Measurements from ENCODE around the gene TBCE. TPM values are rescaled to one million over a fixed set of nuclear protein-coding genes. Genes with fewer than 3 reads are reported as not detected.

TBCE gene
- total RNA-seq = 18.2 and 31.4 TPM in 2 replicates
- 32.0 and 46.9 TPM in 2 replicates for polyA plus RNA-seq
- 34.6 and 42.3 TPM in 2 replicates for polyA plus RNA-seq (2012)
- 1.3 and 4.4 TPM in 2 replicates for polyA minus RNA-seq (ENCODE audit: low replicate concordance)

- Histone ChIP-seq H4K20me1 (ENCODE audit: control insufficient read depth, extremely low read depth, insufficient read depth, low read length) (no peaks in the 10 kb centered on the region), H3K4me2 (ENCODE audit: extremely low read depth, insufficient read depth, low read length) (peak within 1 kb of the TSS; percentile 81), H3K27ac (ENCODE audit: insufficient read depth, low read length) (peak within 1 kb of the TSS; percentile 80), H3K79me2 (ENCODE audit: control insufficient read depth, insufficient read depth, low read length) (peaks cover 20% of the 10 kb centered on the region), H3K9ac (ENCODE audit: insufficient read depth, low read length) (peak within 1 kb of the TSS; percentile 74), H3K4me3 (replicated peaks in 1 of 4; ENCODE audit: control extremely low read depth in 1 of 4, insufficient read depth in 1 of 4, low read depth in 3 of 4, low read length in 4 of 4) (peak within 1 kb of the TSS; percentile 71 to 92 (median 82)), H3K4me1 (ENCODE audit: control insufficient read depth, extremely low read depth, insufficient read depth, low read length) (no peaks in the 10 kb centered on the region), H3K36me3 (ENCODE audit: control insufficient read depth, insufficient read depth, low read length) (no peaks in the 10 kb centered on the region), H3K9me3 (ENCODE audit: control insufficient read depth, insufficient read depth, low read depth, low read length) (no peaks in the 10 kb centered on the region), H3K27me3 (ENCODE audit: control insufficient read depth, insufficient read depth, low read length) (no peaks in the 10 kb centered on the region), H2AFZ (ENCODE audit: low read length) (peak within 1 kb of the TSS; percentile 96)
- peak; percentile 97 for DNase-seq (ENCODE audit: low read depth in 2 of 2)
- no peak for TF ChIP-seq EZH2 (IDR thresholded peaks at IDR 0.05; ENCODE audit: low read length, missing control alignments)
- TF ChIP-seq, protein P1, sequence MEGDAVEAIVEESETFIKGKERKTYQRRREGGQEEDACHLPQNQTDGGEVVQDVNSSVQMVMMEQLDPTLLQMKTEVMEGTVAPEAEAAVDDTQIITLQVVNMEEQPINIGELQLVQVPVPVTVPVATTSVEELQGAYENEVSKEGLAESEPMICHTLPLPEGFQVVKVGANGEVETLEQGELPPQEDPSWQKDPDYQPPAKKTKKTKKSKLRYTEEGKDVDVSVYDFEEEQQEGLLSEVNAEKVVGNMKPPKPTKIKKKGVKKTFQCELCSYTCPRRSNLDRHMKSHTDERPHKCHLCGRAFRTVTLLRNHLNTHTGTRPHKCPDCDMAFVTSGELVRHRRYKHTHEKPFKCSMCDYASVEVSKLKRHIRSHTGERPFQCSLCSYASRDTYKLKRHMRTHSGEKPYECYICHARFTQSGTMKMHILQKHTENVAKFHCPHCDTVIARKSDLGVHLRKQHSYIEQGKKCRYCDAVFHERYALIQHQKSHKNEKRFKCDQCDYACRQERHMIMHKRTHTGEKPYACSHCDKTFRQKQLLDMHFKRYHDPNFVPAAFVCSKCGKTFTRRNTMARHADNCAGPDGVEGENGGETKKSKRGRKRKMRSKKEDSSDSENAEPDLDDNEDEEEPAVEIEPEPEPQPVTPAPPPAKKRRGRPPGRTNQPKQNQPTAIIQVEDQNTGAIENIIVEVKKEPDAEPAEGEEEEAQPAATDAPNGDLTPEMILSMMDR (conservative IDR thresholded peaks at IDR 0.05 in 1 of 2, IDR thresholded peaks at IDR 0.05 in 1 of 2; ENCODE audit: low read depth in 1 of 2, low read length in 2 of 2) = peak in 1 of 2 donors; percentile 10
These were observed at the start of gene TBCE for GRCh38 chr1:235367000-235367908. Gene TBCE, plus strand, starts transcription at chr1:235367427. Its CDS starts 12,623 bp downstream, at chr1:235380050.

DNA sequence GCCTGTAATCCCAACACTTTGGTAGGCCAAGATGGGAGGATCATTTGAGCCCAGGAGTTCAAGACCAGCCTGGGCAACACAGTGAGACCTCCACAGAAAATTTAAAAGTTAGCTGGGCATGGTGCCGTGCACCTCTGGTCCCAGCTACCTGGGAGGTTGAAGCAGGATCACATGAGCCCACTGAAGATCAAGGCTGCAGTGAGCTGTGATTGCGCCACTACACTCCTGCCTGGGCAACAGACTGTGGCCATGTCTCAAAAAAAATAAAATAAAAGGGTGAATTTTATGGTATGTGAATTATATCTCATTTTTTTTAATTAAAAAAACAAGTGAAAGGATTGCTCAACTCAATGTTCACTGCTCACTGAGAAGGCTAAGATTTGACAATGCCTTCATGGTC, 48.0 kb upstream of the TBCE start:
- Histone ChIP-seq H3K79me2 (ENCODE audit: control insufficient read depth, insufficient read depth, low read length) (peaks cover 90% of the 10 kb centered on the region), H2AFZ (ENCODE audit: low read length) (no peak overlapping the region), H3K9me3 (ENCODE audit: control insufficient read depth, insufficient read depth, low read depth, low read length) (no peaks in the 10 kb centered on the region), H3K36me3 (ENCODE audit: control insufficient read depth, insufficient read depth, low read length) (no peaks in the 10 kb centered on the region), H3K9ac (ENCODE audit: insufficient read depth, low read length) (no peak overlapping the region), H3K4me3 (replicated peaks in 1 of 4; ENCODE audit: control extremely low read depth in 1 of 4, insufficient read depth in 1 of 4, low read depth in 3 of 4, low read length in 4 of 4) (no peak overlapping the region), H3K27me3 (ENCODE audit: control insufficient read depth, insufficient read depth, low read length) (no peaks in the 10 kb centered on the region), H4K20me1 (ENCODE audit: control insufficient read depth, extremely low read depth, insufficient read depth, low read length) (peaks cover under 1% of the 10 kb centered on the region), H3K27ac (ENCODE audit: insufficient read depth, low read length) (no peak overlapping the region), H3K4me2 (ENCODE audit: extremely low read depth, insufficient read depth, low read length) (no peak overlapping the region), H3K4me1 (ENCODE audit: control insufficient read depth, extremely low read depth, insufficient read depth, low read length) (no peaks in the 10 kb centered on the region)
- TF ChIP-seq, protein P1 (conservative IDR thresholded peaks at IDR 0.05 in 1 of 2, IDR thresholded peaks at IDR 0.05 in 1 of 2; ENCODE audit: low read depth in 1 of 2, low read length in 2 of 2) = no peak
- TF ChIP-seq EZH2 (IDR thresholded peaks at IDR 0.05; ENCODE audit: low read length, missing control alignments) = no peak
- no peak for DNase-seq (ENCODE audit: low read depth in 2 of 2)

GRCh38 chr1:235320521-235321179, 46.6 kb upstream of the TBCE start:
- no peak overlapping the region for H3K27ac ChIP-seq (ENCODE audit: insufficient read depth, low read length)
- H2AFZ ChIP-seq (ENCODE audit: low read length) = no peak overlapping the region
- no peaks in the 10 kb centered on the region for H4K20me1 ChIP-seq (ENCODE audit: control insufficient read depth, extremely low read depth, insufficient read depth, low read length)
- TF ChIP-seq, protein P1 (conservative IDR thresholded peaks at IDR 0.05 in 1 of 2, IDR thresholded peaks at IDR 0.05 in 1 of 2; ENCODE audit: low read depth in 1 of 2, low read length in 2 of 2) = no peak
- no peak for TF ChIP-seq EZH2 (IDR thresholded peaks at IDR 0.05; ENCODE audit: low read length, missing control alignments)
- no peaks in the 10 kb centered on the region for H3K9me3 ChIP-seq (ENCODE audit: control insufficient read depth, insufficient read depth, low read depth, low read length)
- H3K4me2 ChIP-seq (ENCODE audit: extremely low read depth, insufficient read depth, low read length) = no peak overlapping the region
- H3K36me3 ChIP-seq (ENCODE audit: control insufficient read depth, insufficient read depth, low read length) = no peaks in the 10 kb centered on the region
- H3K9ac ChIP-seq (ENCODE audit: insufficient read depth, low read length) = no peak overlapping the region
- no peak for DNase-seq (ENCODE audit: low read depth in 2 of 2)
- H3K79me2 ChIP-seq (ENCODE audit: control insufficient read depth, insufficient read depth, low read length) = peaks cover 92% of the 10 kb centered on the region
- no peaks in the 10 kb centered on the region for H3K27me3 ChIP-seq (ENCODE audit: control insufficient read depth, insufficient read depth, low read length)
- no peak overlapping the region for H3K4me3 ChIP-seq (replicated peaks in 1 of 4; ENCODE audit: control extremely low read depth in 1 of 4, insufficient read depth in 1 of 4, low read depth in 3 of 4, low read length in 4 of 4)
- no peaks in the 10 kb centered on the region for H3K4me1 ChIP-seq (ENCODE audit: control insufficient read depth, extremely low read depth, insufficient read depth, low read length)
